Esophagus squamous epithelium (tissue), 4 donors: ENCODE data around the gene SEMA4D.

ENCODE experiments used
- CTCF ChIP-seq, 6 experiments: fragments of 450-650 bp in 4 of 6; fragments of 200-600 bp in 2 of 6; sonication (generic) in 2 of 6; IDR thresholded peaks; one replicate each; pipeline ENCODE4 v1.5.1; 2016 to 2019; ENCODE audit warnings: antibody characterized with exemption in 6 of 6, mild to moderate bottlenecking in 4 of 6, moderate library complexity in 4 of 6
- POLR2A ChIP-seq, 4 donors: fragments of 450-650 bp; IDR thresholded peaks; one replicate each; pipeline ENCODE4 v1.6.1; 2017; ENCODE audit warnings: antibody characterized with exemption in 4 of 4, mild to moderate bottlenecking in 4 of 4, moderate library complexity in 3 of 4

GRCh38 chr9:89505048-89505447, 7.1 kb upstream of the SEMA4D start:
- TF ChIP-seq POLR2A (IDR thresholded peaks at IDR 0.05) = no peak
- no peak for TF ChIP-seq CTCF (IDR thresholded peaks at IDR 0.05)
